ENCODE results near the gene ECM2. TPM values are rescaled to one million over a fixed set of nuclear protein-coding genes. Genes with fewer than 3 reads are reported as not detected.
A peak's percentile ranks its signal among the peaks of the same experiment; 100 is the strongest.

The ECM2 gene
- polyA plus RNA-seq, 1 of the 3 experiments (the other 2 are of a cell fraction): 0.20 TPM

- H2AFZ ChIP-seq (ENCODE audit: low read depth): no peak overlapping the region
- DNase-seq: no peak
- H3K27ac ChIP-seq (ENCODE audit: low read depth in 2 of 2, low read length in 1 of 2): peak overlapping the region in 1 of 2 experiments; percentile 40; a peak in 1 of 4 replicates
- no peaks in the 10 kb centered on the region for H3K36me3 ChIP-seq (replicated peaks in 1 of 2; ENCODE audit: control insufficient read depth in 1 of 2, insufficient read depth in 2 of 2, low read length in 1 of 2)
- ChIA-PET CTCF (no interaction called here), POLR2A (no interaction called here)
- H3K4me3 ChIP-seq (ENCODE audit: low read depth in 2 of 2, low read length in 1 of 2): no peak overlapping the region
- no peaks in the 10 kb centered on the region for H3F3A ChIP-seq (replicated peaks; ENCODE audit: insufficient read depth)
- no peaks in the 10 kb centered on the region for H3K9me3 ChIP-seq
- H3K9ac ChIP-seq: no peak overlapping the region
- H4K20me1 ChIP-seq (ENCODE audit: insufficient read depth): no peaks in the 10 kb centered on the region
- TF ChIP-seq SMC3 (IDR thresholded peaks at IDR 0.05; ENCODE audit: low read depth, low read length) (no peak), NRF1 (IDR thresholded peaks at IDR 0.05; ENCODE audit: low read depth, low read length) (no peak), TCF12 (IDR thresholded peaks at IDR 0.05) (0 out of 2 replicates have a peak, but pooled peaks have one; percentile 4), FOXJ3 (CRISPR knock-in tag; IDR thresholded peaks at IDR 0.05) (no peak), RXRA (IDR thresholded peaks at IDR 0.05; ENCODE audit: borderline replicate concordance, low read depth) (no peak)
- TF ChIP-seq, protein P1, sequence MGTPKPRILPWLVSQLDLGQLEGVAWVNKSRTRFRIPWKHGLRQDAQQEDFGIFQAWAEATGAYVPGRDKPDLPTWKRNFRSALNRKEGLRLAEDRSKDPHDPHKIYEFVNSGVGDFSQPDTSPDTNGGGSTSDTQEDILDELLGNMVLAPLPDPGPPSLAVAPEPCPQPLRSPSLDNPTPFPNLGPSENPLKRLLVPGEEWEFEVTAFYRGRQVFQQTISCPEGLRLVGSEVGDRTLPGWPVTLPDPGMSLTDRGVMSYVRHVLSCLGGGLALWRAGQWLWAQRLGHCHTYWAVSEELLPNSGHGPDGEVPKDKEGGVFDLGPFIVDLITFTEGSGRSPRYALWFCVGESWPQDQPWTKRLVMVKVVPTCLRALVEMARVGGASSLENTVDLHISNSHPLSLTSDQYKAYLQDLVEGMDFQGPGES (IDR thresholded peaks at IDR 0.05; ENCODE audit: low read depth, low read length): no peak
- no peaks in the 10 kb centered on the region for H3K79me2 ChIP-seq (ENCODE audit: insufficient read depth)
- H3K9me2 ChIP-seq: no peaks in the 10 kb centered on the region
- WGBS (ENCODE audit: low lambda C conversion rate): 79% methylated on average over 3 of the region's 3 CpGs
- H3K4me2 ChIP-seq: no peak overlapping the region
- no peaks in the 10 kb centered on the region for H3K27me3 ChIP-seq (ENCODE audit: insufficient read depth)
- H3K4me1 ChIP-seq (ENCODE audit: control insufficient read depth in 1 of 2, insufficient read depth in 2 of 2, low read depth in 1 of 2, low read length in 1 of 2): peaks cover 0 to 22% of the 10 kb centered on the region in 2 experiments; a peak in 2 of 4 replicates
Measured at GRCh38 chr9:92563116-92564100, 27.6 kb upstream of the ECM2 start.

DNA sequence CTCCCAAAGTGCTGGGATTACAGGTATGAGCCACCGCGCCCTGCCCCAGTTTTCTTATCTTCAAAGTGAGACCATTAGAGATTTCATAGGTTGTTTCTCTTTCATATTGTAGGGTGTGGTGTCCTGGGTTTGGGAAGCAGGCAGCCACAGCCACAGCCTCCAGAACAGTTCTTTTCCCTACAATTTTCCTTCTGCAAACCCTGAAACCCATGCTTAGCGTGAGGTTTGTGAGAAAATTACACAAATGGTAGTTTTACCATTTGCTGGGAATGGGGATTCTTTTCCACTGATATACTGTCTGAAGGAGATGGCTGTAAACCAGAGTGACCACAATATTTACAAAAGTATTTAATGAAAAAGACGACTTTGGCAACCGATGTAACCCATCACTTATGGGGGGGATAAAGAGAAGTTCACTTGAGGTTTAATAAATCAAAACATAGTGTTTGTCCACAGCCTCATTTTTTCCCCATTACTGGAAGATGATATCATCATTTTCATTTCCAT is 26.7 kb upstream of the ECM2 start:
- WGBS (ENCODE audit: low lambda C conversion rate): 77% methylated on average over 5 of the region's 5 CpGs
- no peaks in the 10 kb centered on the region for H3K36me3 ChIP-seq (replicated peaks in 1 of 2; ENCODE audit: control insufficient read depth in 1 of 2, insufficient read depth in 2 of 2, low read length in 1 of 2)
- no peaks in the 10 kb centered on the region for H3K79me2 ChIP-seq (ENCODE audit: insufficient read depth)
- no peaks in the 10 kb centered on the region for H3F3A ChIP-seq (replicated peaks; ENCODE audit: insufficient read depth)
- H3K4me2 ChIP-seq: no peak overlapping the region
- no peak for DNase-seq
- no peaks in the 10 kb centered on the region for H4K20me1 ChIP-seq (ENCODE audit: insufficient read depth)
- no peaks in the 10 kb centered on the region for H3K27me3 ChIP-seq (ENCODE audit: insufficient read depth)
- 0 out of 4 replicates have a peak, but pooled peaks of 1 of the 2 experiments have one; percentile 52 for TF ChIP-seq EP300 (IDR thresholded peaks at IDR 0.05; ENCODE audit: borderline replicate concordance in 1 of 2, low read depth in 1 of 2, low read length in 1 of 2)
- TF ChIP-seq, protein P2, sequence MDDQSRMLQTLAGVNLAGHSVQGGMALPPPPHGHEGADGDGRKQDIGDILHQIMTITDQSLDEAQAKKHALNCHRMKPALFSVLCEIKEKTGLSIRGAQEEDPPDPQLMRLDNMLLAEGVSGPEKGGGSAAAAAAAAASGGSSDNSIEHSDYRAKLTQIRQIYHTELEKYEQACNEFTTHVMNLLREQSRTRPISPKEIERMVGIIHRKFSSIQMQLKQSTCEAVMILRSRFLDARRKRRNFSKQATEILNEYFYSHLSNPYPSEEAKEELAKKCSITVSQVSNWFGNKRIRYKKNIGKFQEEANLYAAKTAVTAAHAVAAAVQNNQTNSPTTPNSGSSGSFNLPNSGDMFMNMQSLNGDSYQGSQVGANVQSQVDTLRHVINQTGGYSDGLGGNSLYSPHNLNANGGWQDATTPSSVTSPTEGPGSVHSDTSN (IDR thresholded peaks at IDR 0.05): peak; percentile 75
- peak; percentile 61; the same call in 1 of the 2 replicates for TF ChIP-seq TCF12 (IDR thresholded peaks at IDR 0.05)
- peak; percentile 70 for TF ChIP-seq NFIC (IDR thresholded peaks at IDR 0.05; ENCODE audit: borderline replicate concordance)
- 0 out of 2 replicates have a peak, but pooled peaks have one; percentile 24 for TF ChIP-seq TEAD4 (IDR thresholded peaks at IDR 0.05; ENCODE audit: borderline replicate concordance, insufficient read depth)
- TF ChIP-seq TAF1 (IDR thresholded peaks at IDR 0.05; ENCODE audit: borderline replicate concordance, low read depth, low read length): no peak
- TF ChIP-seq JUND (IDR thresholded peaks at IDR 0.05): peak; percentile 60; the same call in 1 of the 2 replicates
- no peak for TF ChIP-seq YY1 (IDR thresholded peaks at IDR 0.05; ENCODE audit: low read depth)
- H3K27ac ChIP-seq (ENCODE audit: low read depth in 2 of 2, low read length in 1 of 2): peak overlapping the region in 1 of 2 experiments; percentile 2; a peak in 1 of 4 replicates
- no peak overlapping the region for H3K9ac ChIP-seq
- H3K4me1 ChIP-seq (ENCODE audit: control insufficient read depth in 1 of 2, insufficient read depth in 2 of 2, low read depth in 1 of 2, low read length in 1 of 2): peaks cover 0 to 22% of the 10 kb centered on the region in 2 experiments; a peak in 2 of 4 replicates
- H3K9me2 ChIP-seq: no peaks in the 10 kb centered on the region
- POLR2A ChIA-PET: no interaction called here
- H3K9me3 ChIP-seq: no peaks in the 10 kb centered on the region
- H3K4me3 ChIP-seq (ENCODE audit: low read depth in 2 of 2, low read length in 1 of 2): no peak overlapping the region
- H2AFZ ChIP-seq (ENCODE audit: low read depth): no peak overlapping the region
- CTCF ChIA-PET: no interaction called here

Data from SK-N-SH (cell line).